NCI-H146 treated with DMSO at 0.1 percent for 48 hours (cell line): Measurements from ENCODE around the gene FAM81A.
"Not testable (repeated sequence)": the region's sequence is repeated elsewhere in the genome, so short reads cannot be mapped to it uniquely, and the experiment has no call there.

Experiments
- DNase-seq: peaks from one replicate; lab custom pipeline; 2025; ENCODE audit not compliant: unreplicated experiment; lab: John Stamatoyannopoulos, UW

The FAM81A gene

GRCh38 chr15:59437817-59438624 lies at the start of gene FAM81A:
FAM81A (plus strand) TSS chr15:59438186; CDS start chr15:59458627, 20,441 bp downstream.
- peak; percentile 59 for DNase-seq

- DNase-seq, result no peak
Observed at GRCh38 chr15:59388670-59389069, 49.3 kb upstream of the FAM81A start.

- DNase-seq, result no peak
Observed at GRCh38 chr15:59392299-59392698, 45.7 kb upstream of the FAM81A start.

GRCh38 chr15:59394166-59394661 lies 43.8 kb upstream of the FAM81A start:
- DNase-seq, result no peak

GRCh38 chr15:59396211-59396610 lies 41.8 kb upstream of the FAM81A start:
- DNase-seq, result no peak

- DNase-seq, result no peak
Observed at GRCh38 chr15:59396679-59397078, 41.3 kb upstream of the FAM81A start.

GRCh38 chr15:59398220-59398619 lies 39.8 kb upstream of the FAM81A start:
- DNase-seq, result no peak

- no peak for DNase-seq
Observed at GRCh38 chr15:59399465-59400102, 38.4 kb upstream of the FAM81A start.

- DNase-seq, result no peak
Observed at GRCh38 chr15:59400103-59400813, 37.7 kb upstream of the FAM81A start.

- not testable (repeated sequence) for DNase-seq
Observed at GRCh38 chr15:59401051-59401823, 36.7 kb upstream of the FAM81A start.

GRCh38 chr15:59401824-59402569 lies 36.0 kb upstream of the FAM81A start:
- DNase-seq, result peak; percentile 75

- DNase-seq, result no peak
Observed at GRCh38 chr15:59405079-59405478, 32.9 kb upstream of the FAM81A start.

- no peak for DNase-seq
Observed at GRCh38 chr15:59406446-59406845, 31.5 kb upstream of the FAM81A start.

GRCh38 chr15:59407946-59408345 lies 30.0 kb upstream of the FAM81A start:
- DNase-seq, result no peak

- no peak for DNase-seq
Observed at GRCh38 chr15:59410391-59410896, 27.5 kb upstream of the FAM81A start.

- no peak for DNase-seq
Observed at GRCh38 chr15:59413577-59413976, 24.4 kb upstream of the FAM81A start.

- DNase-seq, result no peak
Observed at GRCh38 chr15:59416816-59417215, 21.2 kb upstream of the FAM81A start.

GRCh38 chr15:59419170-59419569 lies 18.8 kb upstream of the FAM81A start:
- DNase-seq, result no peak

GRCh38 chr15:59420108-59420507 lies 17.9 kb upstream of the FAM81A start:
- no peak for DNase-seq
